Neural cell (in vitro differentiated cells): ENCODE results near the gene RCAN1. TPM values are rescaled to one million over a fixed set of nuclear protein-coding genes. Genes with fewer than 3 reads are reported as not detected.

Experiments used
- H2AFZ ChIP-seq: fragments of 200-600, 300-800 bp; sonication (generic), shearing (Covaris generic); 2 replicates; pipeline ENCODE4 v1.6.0; 2014; ENCODE audit warnings: low read depth, mild to moderate bottlenecking, antibody characterized with exemption, low read length, moderate library complexity
- H3F3A ChIP-seq: fragments of 200-600 bp; shearing (Covaris generic); 2 replicates; pipeline ENCODE4 v1.6.1; 2016; ENCODE audit warnings: mild to moderate bottlenecking, moderate library complexity, mixed read lengths, antibody characterized with exemption, low read length; ENCODE audit not compliant: insufficient read depth, poor library complexity, severe bottlenecking
- H3K27ac ChIP-seq: fragments of 200-600, 300-800 bp; sonication (generic), shearing (Covaris generic); 2 replicates; pipeline ENCODE4 v1.5.1; 2014; ENCODE audit warnings: mild to moderate bottlenecking, low read length, moderate library complexity
- H3K27me3 ChIP-seq: fragments of 300-800, 200-600 bp; sonication (generic), shearing (Covaris generic); 2 replicates; pipeline ENCODE4 v1.6.0; 2014; ENCODE audit warnings: mild to moderate bottlenecking, low read depth, low read length, moderate library complexity; ENCODE audit not compliant: insufficient read depth
- H3K36me3 ChIP-seq: fragments of 300-800, 200-600 bp; sonication (generic), shearing (Covaris generic); 2 replicates; pipeline ENCODE4 v1.5.1; 2014; ENCODE audit warnings: mild to moderate bottlenecking, antibody characterized with exemption, low read length, moderate library complexity; ENCODE audit not compliant: insufficient read depth
- H3K4me2 ChIP-seq: fragments of 300-800, 200-600 bp; sonication (generic), shearing (Covaris generic); 2 replicates; pipeline ENCODE4 v1.6.0; 2014; ENCODE audit warnings: mild to moderate bottlenecking, low read length
- H3K4me3 ChIP-seq: fragments of 300-800, 200-600 bp; sonication (generic), shearing (Covaris generic); 2 replicates; pipeline ENCODE4 v1.5.1; 2014; ENCODE audit warnings: mild to moderate bottlenecking, low read length, moderate library complexity
- H3K79me2 ChIP-seq: fragments of 200-600 bp; shearing (Covaris generic); replicated peaks from 2 replicates; pipeline ENCODE4 v1.6.0; 2014; ENCODE audit warnings: mild to moderate bottlenecking, low read length, moderate library complexity; ENCODE audit not compliant: insufficient read depth
- H3K9ac ChIP-seq: fragments of 300-800, 200-600 bp; sonication (generic), shearing (Covaris generic); 2 replicates; pipeline ENCODE4 v1.6.1; 2016; ENCODE audit warnings: mild to moderate bottlenecking, low read length, mixed read lengths
- H3K9me2 ChIP-seq: fragments of 200-600 bp; shearing (Covaris generic); 2 replicates; pipeline ENCODE4 v1.6.1; 2016; ENCODE audit warnings: mild to moderate bottlenecking, low read length, mixed read lengths; ENCODE audit not compliant: insufficient read depth
- H3K9me3 ChIP-seq: fragments of 200-600, 300-800 bp; sonication (generic), shearing (Covaris generic); 2 replicates; pipeline ENCODE4 v1.6.1; 2016; ENCODE audit warnings: mild to moderate bottlenecking, mixed run types, low read length, moderate library complexity, mixed read lengths
- H4K20me1 ChIP-seq: fragments of 200-600 bp; shearing (Covaris generic); 2 replicates; pipeline ENCODE4 v1.6.1; 2016; ENCODE audit warnings: mild to moderate bottlenecking, mixed run types; ENCODE audit not compliant: insufficient read depth
- EP300 ChIP-seq: fragments of 450-650 bp; conservative IDR thresholded peaks from 2 replicates; pipeline ENCODE4 v1.6.1; 2014; ENCODE audit warnings: antibody characterized with exemption, mild to moderate bottlenecking, moderate library complexity; ENCODE audit not compliant: poor library complexity, severe bottlenecking
- EZH2 ChIP-seq: fragments of 200-600, 300-800 bp; shearing (Covaris generic), sonication (generic); IDR thresholded peaks from 2 replicates; pipeline ENCODE4 v1.6.1; 2014; ENCODE audit warnings: antibody characterized with exemption, low read length, borderline replicate concordance, mild to moderate bottlenecking; ENCODE audit not compliant: insufficient read depth, poor library complexity, severe bottlenecking
- MXI1 ChIP-seq: fragments of 450-650 bp; conservative IDR thresholded peaks from 2 replicates; pipeline ENCODE4 v1.6.1; 2014; ENCODE audit warnings: antibody characterized with exemption, mild to moderate bottlenecking; ENCODE audit not compliant: poor library complexity, severe bottlenecking
- POLR2AphosphoS5 ChIP-seq: IDR thresholded peaks from 2 replicates; pipeline ENCODE4 v1.6.1; 2012
- RAD21 ChIP-seq: fragments of 450-650 bp; conservative IDR thresholded peaks from 2 replicates; pipeline ENCODE4 v1.6.1; 2014; ENCODE audit warnings: antibody characterized with exemption, mild to moderate bottlenecking, moderate library complexity
- SMC3 ChIP-seq: fragments of 450-650 bp; conservative IDR thresholded peaks from 2 replicates; pipeline ENCODE4 v1.6.1; 2014; ENCODE audit warnings: antibody characterized with exemption, mild to moderate bottlenecking, moderate library complexity; ENCODE audit not compliant: poor library complexity
- TAF1 ChIP-seq: IDR thresholded peaks from 2 replicates; pipeline ENCODE4 v1.6.1; 2012; ENCODE audit warnings: low read depth
- polyA plus RNA-seq: library from polyadenylated mRNA; depleted of rRNA; stranded (reverse); fragments of >200 nt; gene quantifications from 2 replicates; pipeline ENCODE4 v1.2.3, GENCODE V29; 2014
- TF ChIP-seq, protein P1 (sequence below): IDR thresholded peaks from 2 replicates; pipeline ENCODE4 v1.6.1; 2012; ENCODE audit warnings: borderline replicate concordance
- TF ChIP-seq, protein P2 (sequence below): fragments of 450-650 bp; IDR thresholded peaks from 2 replicates; pipeline ENCODE4 v1.5.1; 2014; ENCODE audit warnings: antibody characterized with exemption, mild to moderate bottlenecking, moderate library complexity; ENCODE audit not compliant: poor library complexity, severe bottlenecking

The RCAN1 gene
- polyA plus RNA-seq, 1 donor from 2014 or later, result 46.0 TPM

DNA sequence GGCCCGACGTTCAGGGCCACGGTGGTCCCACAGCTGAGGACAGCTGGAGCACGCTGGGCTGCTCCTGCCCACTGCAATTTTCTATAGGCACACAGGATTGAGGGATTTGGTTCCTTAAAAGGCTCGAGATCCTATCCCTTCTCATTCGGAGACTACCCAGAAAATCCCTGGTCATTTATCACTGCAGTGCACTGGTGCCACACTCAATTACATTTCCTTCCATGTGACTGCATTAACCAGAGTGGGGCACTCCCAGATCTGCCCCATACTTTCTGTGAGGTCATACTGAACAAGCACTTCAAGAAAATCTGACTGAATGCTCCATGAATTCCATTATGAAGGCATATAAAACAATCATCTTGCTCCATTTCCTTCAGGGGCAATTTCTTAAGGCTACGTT is 53.1 kb downstream of the RCAN1 start:
- H3K4me2 ChIP-seq, result no peak overlapping the region
- no peak for TF ChIP-seq POLR2AphosphoS5
- TF ChIP-seq EZH2, result no peak
- H3K9me2 ChIP-seq, result no peaks in the 10 kb centered on the region
- no peaks in the 10 kb centered on the region for H3K36me3 ChIP-seq
- H3K4me3 ChIP-seq, result no peak overlapping the region
- no peaks in the 10 kb centered on the region for H3K9me3 ChIP-seq
- no peak overlapping the region for H2AFZ ChIP-seq
- no peaks in the 10 kb centered on the region for H3F3A ChIP-seq
- H3K27ac ChIP-seq, result no peak overlapping the region
- no peaks in the 10 kb centered on the region for H3K79me2 ChIP-seq
- H3K27me3 ChIP-seq, result no peaks in the 10 kb centered on the region
- H3K9ac ChIP-seq, result no peak overlapping the region
- H4K20me1 ChIP-seq, result no peaks in the 10 kb centered on the region

DNA sequence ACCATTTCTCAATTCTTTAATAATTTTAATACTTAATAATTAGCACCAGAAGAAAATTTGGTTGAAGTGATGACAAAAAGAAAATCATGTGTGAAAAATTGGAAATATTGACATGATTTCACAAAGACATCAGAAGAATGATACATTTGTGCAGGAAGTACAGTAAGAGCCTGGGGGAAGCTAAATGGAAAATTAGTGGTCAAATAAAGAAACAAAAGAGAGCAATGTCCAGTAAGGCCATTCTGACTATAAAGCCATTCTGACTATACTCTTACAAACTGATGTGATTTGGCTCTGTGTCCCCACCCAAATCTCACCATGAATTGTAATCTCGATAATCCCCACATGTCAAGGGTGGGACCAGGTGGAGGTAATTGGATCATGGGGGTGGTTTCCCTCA is 54.3 kb downstream of the RCAN1 start:
- H3K9ac ChIP-seq, result no peak overlapping the region
- H3K4me3 ChIP-seq, result no peak overlapping the region
- no peaks in the 10 kb centered on the region for H3F3A ChIP-seq
- H3K79me2 ChIP-seq, result no peaks in the 10 kb centered on the region
- H3K27ac ChIP-seq, result no peak overlapping the region
- no peak for TF ChIP-seq EP300
- no peak for TF ChIP-seq MXI1
- TF ChIP-seq, protein P1, sequence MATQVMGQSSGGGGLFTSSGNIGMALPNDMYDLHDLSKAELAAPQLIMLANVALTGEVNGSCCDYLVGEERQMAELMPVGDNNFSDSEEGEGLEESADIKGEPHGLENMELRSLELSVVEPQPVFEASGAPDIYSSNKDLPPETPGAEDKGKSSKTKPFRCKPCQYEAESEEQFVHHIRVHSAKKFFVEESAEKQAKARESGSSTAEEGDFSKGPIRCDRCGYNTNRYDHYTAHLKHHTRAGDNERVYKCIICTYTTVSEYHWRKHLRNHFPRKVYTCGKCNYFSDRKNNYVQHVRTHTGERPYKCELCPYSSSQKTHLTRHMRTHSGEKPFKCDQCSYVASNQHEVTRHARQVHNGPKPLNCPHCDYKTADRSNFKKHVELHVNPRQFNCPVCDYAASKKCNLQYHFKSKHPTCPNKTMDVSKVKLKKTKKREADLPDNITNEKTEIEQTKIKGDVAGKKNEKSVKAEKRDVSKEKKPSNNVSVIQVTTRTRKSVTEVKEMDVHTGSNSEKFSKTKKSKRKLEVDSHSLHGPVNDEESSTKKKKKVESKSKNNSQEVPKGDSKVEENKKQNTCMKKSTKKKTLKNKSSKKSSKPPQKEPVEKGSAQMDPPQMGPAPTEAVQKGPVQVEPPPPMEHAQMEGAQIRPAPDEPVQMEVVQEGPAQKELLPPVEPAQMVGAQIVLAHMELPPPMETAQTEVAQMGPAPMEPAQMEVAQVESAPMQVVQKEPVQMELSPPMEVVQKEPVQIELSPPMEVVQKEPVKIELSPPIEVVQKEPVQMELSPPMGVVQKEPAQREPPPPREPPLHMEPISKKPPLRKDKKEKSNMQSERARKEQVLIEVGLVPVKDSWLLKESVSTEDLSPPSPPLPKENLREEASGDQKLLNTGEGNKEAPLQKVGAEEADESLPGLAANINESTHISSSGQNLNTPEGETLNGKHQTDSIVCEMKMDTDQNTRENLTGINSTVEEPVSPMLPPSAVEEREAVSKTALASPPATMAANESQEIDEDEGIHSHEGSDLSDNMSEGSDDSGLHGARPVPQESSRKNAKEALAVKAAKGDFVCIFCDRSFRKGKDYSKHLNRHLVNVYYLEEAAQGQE, result no peak
- TF ChIP-seq EZH2, result no peak
- TF ChIP-seq TAF1, result no peak
- no peak for TF ChIP-seq SMC3
- TF ChIP-seq RAD21, result no peak
- no peaks in the 10 kb centered on the region for H3K36me3 ChIP-seq
- H3K4me2 ChIP-seq, result no peak overlapping the region
- no peaks in the 10 kb centered on the region for H4K20me1 ChIP-seq
- H3K9me3 ChIP-seq, result no peaks in the 10 kb centered on the region
- H3K9me2 ChIP-seq, result no peaks in the 10 kb centered on the region
- no peaks in the 10 kb centered on the region for H3K27me3 ChIP-seq
- H2AFZ ChIP-seq, result no peak overlapping the region

DNA sequence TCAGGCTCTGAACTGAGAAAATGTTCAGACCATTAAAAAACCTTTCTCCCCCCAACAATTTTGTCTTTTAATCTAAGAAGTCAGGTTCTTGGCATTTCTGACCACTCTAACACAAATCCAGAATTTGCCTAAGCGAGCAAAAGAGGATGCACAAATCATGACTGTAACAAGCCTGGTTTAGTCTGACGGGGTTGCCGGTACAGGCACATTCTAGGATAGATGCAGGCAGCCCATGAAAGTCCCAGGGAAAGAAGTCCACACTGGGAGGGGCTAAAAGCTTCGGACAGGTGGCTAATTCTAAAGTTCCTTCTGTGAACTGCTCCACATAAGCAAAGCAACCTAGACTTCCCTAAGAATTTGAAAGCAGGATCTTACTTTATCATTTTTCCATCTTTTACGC is 54.9 kb downstream of the RCAN1 start:
- no peak overlapping the region for H3K4me2 ChIP-seq
- H3K27ac ChIP-seq, result no peak overlapping the region
- no peak overlapping the region for H3K4me3 ChIP-seq
- H2AFZ ChIP-seq, result no peak overlapping the region
- no peaks in the 10 kb centered on the region for H3F3A ChIP-seq
- TF ChIP-seq EZH2 (no peak), RAD21 (no peak), TAF1 (no peak), EP300 (no peak), MXI1 (no peak), SMC3 (no peak), POLR2AphosphoS5 (no peak)
- TF ChIP-seq, protein P2, sequence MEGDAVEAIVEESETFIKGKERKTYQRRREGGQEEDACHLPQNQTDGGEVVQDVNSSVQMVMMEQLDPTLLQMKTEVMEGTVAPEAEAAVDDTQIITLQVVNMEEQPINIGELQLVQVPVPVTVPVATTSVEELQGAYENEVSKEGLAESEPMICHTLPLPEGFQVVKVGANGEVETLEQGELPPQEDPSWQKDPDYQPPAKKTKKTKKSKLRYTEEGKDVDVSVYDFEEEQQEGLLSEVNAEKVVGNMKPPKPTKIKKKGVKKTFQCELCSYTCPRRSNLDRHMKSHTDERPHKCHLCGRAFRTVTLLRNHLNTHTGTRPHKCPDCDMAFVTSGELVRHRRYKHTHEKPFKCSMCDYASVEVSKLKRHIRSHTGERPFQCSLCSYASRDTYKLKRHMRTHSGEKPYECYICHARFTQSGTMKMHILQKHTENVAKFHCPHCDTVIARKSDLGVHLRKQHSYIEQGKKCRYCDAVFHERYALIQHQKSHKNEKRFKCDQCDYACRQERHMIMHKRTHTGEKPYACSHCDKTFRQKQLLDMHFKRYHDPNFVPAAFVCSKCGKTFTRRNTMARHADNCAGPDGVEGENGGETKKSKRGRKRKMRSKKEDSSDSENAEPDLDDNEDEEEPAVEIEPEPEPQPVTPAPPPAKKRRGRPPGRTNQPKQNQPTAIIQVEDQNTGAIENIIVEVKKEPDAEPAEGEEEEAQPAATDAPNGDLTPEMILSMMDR, result no peak
- TF ChIP-seq, protein P1, result no peak
- no peaks in the 10 kb centered on the region for H3K9me3 ChIP-seq
- H3K9ac ChIP-seq, result no peak overlapping the region
- no peaks in the 10 kb centered on the region for H3K27me3 ChIP-seq
- H4K20me1 ChIP-seq, result no peaks in the 10 kb centered on the region
- H3K36me3 ChIP-seq, result no peaks in the 10 kb centered on the region
- no peaks in the 10 kb centered on the region for H3K79me2 ChIP-seq
- H3K9me2 ChIP-seq, result no peaks in the 10 kb centered on the region
